Duodenal mucosa (tissue), 2 donors: ENCODE data around the gene SLITRK6.
"Not testable (repeated sequence)": the region's sequence is repeated elsewhere in the genome, so short reads cannot be mapped to it uniquely, and the experiment has no call there.

Experiments used
- H3K27ac ChIP-seq: one replicate; pipeline ENCODE4 v1.7.0; 2013; ENCODE audit warnings: low read depth, low read length
- H3K27me3 ChIP-seq, 2 donors: one replicate each; pipeline ENCODE4 v1.7.0; 2013; ENCODE audit warnings: low read length in 2 of 2, control low read depth in 1 of 2; ENCODE audit not compliant: insufficient read depth in 2 of 2, control insufficient read depth in 1 of 2
- H3K36me3 ChIP-seq, 2 donors: one replicate each; pipeline ENCODE4 v1.7.0; 2013; ENCODE audit warnings: low read length in 2 of 2, control low read depth in 1 of 2; ENCODE audit not compliant: insufficient read depth in 2 of 2, control insufficient read depth in 1 of 2
- H3K4me1 ChIP-seq, 2 donors: one replicate each; pipeline ENCODE4 v1.7.0; 2013; ENCODE audit warnings: low read length in 2 of 2, control low read depth in 1 of 2; ENCODE audit not compliant: insufficient read depth in 2 of 2, control insufficient read depth in 1 of 2
- H3K4me3 ChIP-seq, 2 donors: one replicate each; pipeline ENCODE4 v1.7.0; 2013; ENCODE audit warnings: low read length in 2 of 2, low read depth in 1 of 2
- H3K9ac ChIP-seq, 2 donors: one replicate each; pipeline ENCODE4 v1.7.0; 2013; ENCODE audit warnings: low read length in 2 of 2, low read depth in 1 of 2
- H3K9me3 ChIP-seq, 2 donors: one replicate each; pipeline ENCODE4 v1.7.0; 2013; ENCODE audit warnings: low read length in 2 of 2, control low read depth in 1 of 2; ENCODE audit not compliant: control insufficient read depth in 1 of 2

SLITRK6 gene

DNA sequence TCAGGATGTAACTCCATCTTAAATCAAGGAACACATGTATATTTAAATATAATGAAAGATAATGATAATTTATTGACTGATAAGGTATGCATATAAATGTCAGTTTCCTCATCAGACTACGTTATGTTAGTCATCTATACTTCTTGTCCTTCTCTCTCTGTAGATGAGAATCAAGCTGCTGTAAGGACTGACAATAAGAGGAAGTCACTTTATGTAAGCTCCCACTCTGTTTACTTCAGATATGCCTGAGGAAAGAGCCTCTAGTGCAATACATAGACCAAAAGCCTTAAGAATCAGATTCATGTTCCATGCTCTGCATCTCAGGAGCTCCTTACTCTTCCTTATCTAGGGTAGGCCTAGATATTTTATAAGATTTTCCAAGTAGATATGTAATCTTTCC is 9.6 kb upstream of the SLITRK6 start:
- Histone ChIP-seq H3K27ac (no peak overlapping the region), H3K4me1 (no peaks in the 10 kb centered on the region), H3K27me3 (no peaks in the 10 kb centered on the region), H3K9ac (no peak overlapping the region), H3K9me3 (no peaks in the 10 kb centered on the region), H3K4me3 (no peak overlapping the region), H3K36me3 (no peaks in the 10 kb centered on the region)

DNA sequence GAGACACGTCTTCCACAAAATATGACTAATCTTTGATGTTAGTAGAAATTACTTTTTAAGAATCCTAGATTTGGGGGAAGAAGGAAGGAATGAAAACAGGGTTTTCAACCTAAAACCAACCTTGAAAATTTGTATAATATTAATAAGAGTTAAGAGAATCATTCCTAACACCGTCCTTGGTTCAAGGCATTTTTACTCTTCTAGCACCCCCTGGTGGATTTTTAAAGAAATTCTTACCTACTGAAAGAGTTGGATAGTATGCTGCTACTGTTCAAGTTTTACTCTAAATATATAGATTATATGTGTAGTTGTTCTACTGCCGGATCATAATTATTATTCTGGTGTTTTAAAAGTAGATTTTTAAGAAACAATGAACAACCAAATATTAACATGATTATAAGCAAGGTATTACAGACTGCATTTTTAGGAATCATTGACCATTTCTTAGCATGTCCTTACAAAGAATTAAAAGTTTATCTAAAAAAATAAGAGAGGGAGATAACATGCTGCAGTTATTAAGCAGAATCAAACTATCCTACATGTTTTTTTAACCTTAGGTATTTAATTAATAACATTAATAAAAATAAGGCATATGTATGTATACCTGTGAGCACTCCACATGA is 7.4 kb upstream of the SLITRK6 start:
- Histone ChIP-seq H3K27ac (no peak overlapping the region), H3K27me3 (no peaks in the 10 kb centered on the region), H3K4me3 (no peak overlapping the region), H3K9me3 (no peaks in the 10 kb centered on the region), H3K9ac (no peak overlapping the region), H3K4me1 (no peaks in the 10 kb centered on the region), H3K36me3 (no peaks in the 10 kb centered on the region)

- no peaks in the 10 kb centered on the region for H3K36me3 ChIP-seq
- H3K9ac ChIP-seq, result no peak overlapping the region
- H3K4me1 ChIP-seq, result no peaks in the 10 kb centered on the region
- no peaks in the 10 kb centered on the region for H3K27me3 ChIP-seq
- H3K9me3 ChIP-seq, result no peaks in the 10 kb centered on the region
- H3K4me3 ChIP-seq, result peak overlapping the region; percentile 25 to 46
- no peak overlapping the region for H3K27ac ChIP-seq
These were observed 663 bp downstream of the SLITRK6 start for GRCh38 chr13:85798556-85798955.

DNA sequence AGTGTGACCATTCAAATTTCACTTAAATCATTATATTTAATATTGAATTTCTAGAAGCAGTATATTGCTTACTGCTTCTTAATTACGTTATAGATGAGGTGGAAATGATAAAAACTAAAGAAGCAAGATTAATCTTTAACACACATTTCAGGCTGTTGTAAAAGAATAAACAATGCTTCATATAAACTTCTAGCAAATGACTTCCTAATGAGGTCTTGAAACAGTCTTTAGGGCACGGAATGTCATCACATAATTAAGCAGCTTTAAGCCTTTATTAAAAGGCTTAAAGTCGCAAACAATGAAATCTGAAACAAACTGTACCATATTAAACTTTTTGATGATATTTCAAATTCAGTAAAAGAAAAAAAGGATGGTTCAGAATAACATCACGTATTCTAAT is 1.9 kb downstream of the SLITRK6 start:
- H3K9me3 ChIP-seq, result no peaks in the 10 kb centered on the region
- no peaks in the 10 kb centered on the region for H3K36me3 ChIP-seq
- H3K27ac ChIP-seq, result no peak overlapping the region
- H3K4me3 ChIP-seq, result peak overlapping the region in 1 of 2 donors; percentile 13
- no peaks in the 10 kb centered on the region for H3K4me1 ChIP-seq
- no peak overlapping the region for H3K9ac ChIP-seq
- no peaks in the 10 kb centered on the region for H3K27me3 ChIP-seq

DNA sequence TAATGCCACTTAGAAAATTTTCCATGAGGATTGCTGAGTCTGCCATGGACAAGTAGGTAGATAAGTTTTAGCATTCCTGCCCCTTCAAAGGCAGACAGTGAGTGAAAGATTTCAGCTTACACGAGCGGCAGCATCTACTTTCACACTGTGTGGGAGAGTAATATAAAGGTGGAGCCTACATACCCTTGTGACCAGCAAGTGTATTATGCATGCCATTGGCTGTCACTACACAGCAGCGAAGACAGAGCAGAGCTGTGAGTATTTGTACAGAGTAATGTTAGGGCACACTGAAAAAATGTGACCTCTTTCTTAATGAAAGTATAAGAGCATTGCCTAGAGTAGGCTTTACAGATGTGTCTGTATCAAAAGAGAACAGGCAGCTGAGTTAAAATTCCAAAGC is 14.0 kb downstream of the SLITRK6 start:
- no peaks in the 10 kb centered on the region for H3K36me3 ChIP-seq
- no peak overlapping the region for H3K4me3 ChIP-seq
- H3K9me3 ChIP-seq, result peaks cover 0 to 7% of the 10 kb centered on the region in 2 donors
- H3K4me1 ChIP-seq, result no peaks in the 10 kb centered on the region
- H3K27me3 ChIP-seq, result no peaks in the 10 kb centered on the region
- no peak overlapping the region for H3K9ac ChIP-seq
- no peak overlapping the region for H3K27ac ChIP-seq

GRCh38 chr13:85772367-85772766 is 26.9 kb downstream of the SLITRK6 start:
- Histone ChIP-seq H3K4me3 (no peak overlapping the region), H3K27me3 (no peaks in the 10 kb centered on the region), H3K36me3 (no peaks in the 10 kb centered on the region), H3K27ac (no peak overlapping the region), H3K4me1 (no peaks in the 10 kb centered on the region), H3K9me3 (peaks cover 6 to 8% of the 10 kb centered on the region in 2 donors), H3K9ac (no peak overlapping the region)

DNA sequence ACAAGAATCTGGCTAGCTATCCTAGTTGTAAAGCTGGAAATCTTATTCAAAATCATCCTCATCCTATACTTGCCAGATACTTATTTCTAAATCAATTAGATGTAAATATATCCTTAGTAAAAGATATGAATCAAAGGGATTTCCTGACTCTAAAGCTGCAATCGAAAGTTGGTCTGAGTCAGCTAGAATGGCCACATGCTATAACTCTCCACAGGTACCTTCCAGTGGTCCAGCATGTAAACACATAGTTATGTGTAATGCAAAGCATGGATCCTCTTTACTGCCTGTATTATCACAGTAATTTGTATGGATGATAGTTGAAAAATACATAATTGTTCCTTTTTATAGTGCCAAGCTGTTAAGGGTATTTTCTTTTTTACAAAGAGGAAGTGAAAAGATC is 27.4 kb downstream of the SLITRK6 start:
- Histone ChIP-seq H3K27ac (no peak overlapping the region), H3K27me3 (no peaks in the 10 kb centered on the region), H3K9ac (no peak overlapping the region), H3K4me3 (no peak overlapping the region), H3K4me1 (no peaks in the 10 kb centered on the region), H3K9me3 (peaks cover 6 to 8% of the 10 kb centered on the region in 2 donors), H3K36me3 (no peaks in the 10 kb centered on the region)

DNA sequence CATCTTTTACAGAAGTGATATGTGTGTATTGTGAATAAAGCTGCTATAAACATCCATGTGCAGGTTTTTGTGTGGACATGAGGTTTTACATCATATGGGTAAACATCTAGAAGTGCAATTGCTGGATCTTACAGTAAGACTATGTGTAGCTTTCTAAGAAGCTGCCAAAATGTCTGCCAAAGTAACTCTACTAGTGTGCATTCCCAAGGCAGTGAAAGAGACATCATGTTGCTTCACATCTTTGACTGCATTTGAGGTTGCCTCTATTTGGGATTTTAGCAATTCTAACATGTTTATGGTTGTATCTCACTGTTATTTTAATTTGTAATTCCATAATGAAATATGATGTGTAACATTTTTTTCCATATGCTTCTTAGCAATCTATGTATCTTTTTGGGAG is 30.3 kb downstream of the SLITRK6 start:
- Histone ChIP-seq H3K27me3 (no peaks in the 10 kb centered on the region), H3K4me3 (no peak overlapping the region), H3K9me3 (peaks cover 5 to 6% of the 10 kb centered on the region in 2 donors), H3K4me1 (no peaks in the 10 kb centered on the region), H3K27ac (no peak overlapping the region), H3K36me3 (no peaks in the 10 kb centered on the region), H3K9ac (no peak overlapping the region)

- Histone ChIP-seq H3K4me1 (no peaks in the 10 kb centered on the region), H3K9me3 (peaks cover 0 to 2% of the 10 kb centered on the region in 2 donors), H3K4me3 (no peak overlapping the region), H3K9ac (no peak overlapping the region), H3K27ac (no peak overlapping the region), H3K36me3 (no peaks in the 10 kb centered on the region), H3K27me3 (no peaks in the 10 kb centered on the region)
These were observed 44.1 kb downstream of the SLITRK6 start for GRCh38 chr13:85755123-85755522.

DNA sequence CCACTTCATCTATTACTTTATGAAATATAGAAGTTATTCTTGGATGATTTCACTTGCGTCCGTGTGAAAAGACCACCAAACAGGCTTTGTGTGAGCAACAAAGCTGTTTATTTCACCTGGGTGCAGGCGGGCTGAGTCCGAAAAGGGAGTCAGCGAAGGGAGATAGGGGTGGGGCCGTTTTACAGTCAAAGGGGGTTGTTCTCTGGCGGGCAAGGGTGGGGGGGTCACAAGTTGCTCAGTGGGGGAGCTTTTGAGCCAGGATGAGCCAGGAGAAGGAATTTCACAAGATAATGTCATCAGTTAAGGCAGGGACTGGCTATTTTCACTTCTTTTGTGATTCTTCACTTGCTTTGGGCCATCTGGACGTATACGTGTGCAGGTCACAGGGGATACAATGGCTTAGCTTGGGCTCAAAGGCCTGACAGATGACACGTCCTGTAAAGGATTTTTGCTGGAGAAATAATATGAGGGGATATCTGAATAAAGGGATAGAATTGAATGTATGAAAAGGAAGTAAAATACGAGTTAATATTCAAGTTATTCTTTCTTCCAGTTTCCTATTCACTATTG is 55.9 kb downstream of the SLITRK6 start:
- H3K4me1 ChIP-seq, H3K9ac ChIP-seq, H3K4me3 ChIP-seq, H3K36me3 ChIP-seq, H3K27me3 ChIP-seq, H3K27ac ChIP-seq, H3K9me3 ChIP-seq: not testable (repeated sequence)
